Suppressor macrophage (primary cell): Measurements from ENCODE around the gene C18orf32.
"Not testable (repeated sequence)": the region's sequence is repeated elsewhere in the genome, so short reads cannot be mapped to it uniquely, and the experiment has no call there.

Experiments
- DNase-seq, 4 experiments: peaks; one replicate each; pipeline ENCODE4 v3.0.0-alpha.2; 2020 to 2022

Gene C18orf32

GRCh38 chr18:49467019-49467563 is 19.9 kb downstream of the C18orf32 start:
- no peak for DNase-seq

GRCh38 chr18:49464718-49465598 is 22.1 kb downstream of the C18orf32 start:
- DNase-seq, result peak in 2 of 4 experiments; percentile 23 to 27

GRCh38 chr18:49461602-49461977 is 25.4 kb downstream of the C18orf32 start:
- DNase-seq, result no peak

- DNase-seq, result no peak
Observed at GRCh38 chr18:49460976-49461601, 25.9 kb downstream of the C18orf32 start.

- peak in 3 of 4 experiments; percentile 14 to 38 (median 29) for DNase-seq
Observed at GRCh38 chr18:49459404-49460171, 27.4 kb downstream of the C18orf32 start.

GRCh38 chr18:49457616-49458015 is 29.4 kb downstream of the C18orf32 start:
- no peak for DNase-seq

- no peak for DNase-seq
Observed at GRCh38 chr18:49456794-49457193, 30.2 kb downstream of the C18orf32 start.

- DNase-seq, result not testable (repeated sequence)
Observed at GRCh38 chr18:49452534-49452933, 34.5 kb downstream of the C18orf32 start.

- peak; percentile 31 to 59 (median 37) for DNase-seq
Observed at GRCh38 chr18:49447810-49448745, 39.0 kb downstream of the C18orf32 start.

GRCh38 chr18:49446481-49446880 is 40.6 kb downstream of the C18orf32 start:
- no peak for DNase-seq

- no peak for DNase-seq
Observed at GRCh38 chr18:49444581-49444980, 42.5 kb downstream of the C18orf32 start.

- DNase-seq, result no peak
Observed at GRCh38 chr18:49443837-49444236, 43.2 kb downstream of the C18orf32 start.

- DNase-seq, result no peak
Observed at GRCh38 chr18:49441338-49441938, 45.6 kb downstream of the C18orf32 start.

GRCh38 chr18:49435170-49435569 is 51.9 kb downstream of the C18orf32 start:
- no peak for DNase-seq

GRCh38 chr18:49432602-49433001 is 54.4 kb downstream of the C18orf32 start:
- no peak for DNase-seq

GRCh38 chr18:49431165-49431962 is 55.7 kb downstream of the C18orf32 start:
- no peak for DNase-seq
